K562 treated with DMSO at 1 percent for 24 hours (cell line): ENCODE data around the gene RAB4A. TPM values are rescaled to one million over a fixed set of nuclear protein-coding genes. Genes with fewer than 3 reads are reported as not detected.

Experiments
- total RNA-seq: library from RNA; unstranded; fragments of 300-600 nt; gene quantifications from 2 replicates; pipeline ENCODE4 v1.2.3, GENCODE V29; 2022; ENCODE audit warnings: low read depth; ENCODE audit not compliant: insufficient read depth

Gene RAB4A, protein sequence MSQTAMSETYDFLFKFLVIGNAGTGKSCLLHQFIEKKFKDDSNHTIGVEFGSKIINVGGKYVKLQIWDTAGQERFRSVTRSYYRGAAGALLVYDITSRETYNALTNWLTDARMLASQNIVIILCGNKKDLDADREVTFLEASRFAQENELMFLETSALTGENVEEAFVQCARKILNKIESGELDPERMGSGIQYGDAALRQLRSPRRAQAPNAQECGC
- total RNA-seq, result 40.6 and 44.8 TPM in 2 replicates

DNA sequence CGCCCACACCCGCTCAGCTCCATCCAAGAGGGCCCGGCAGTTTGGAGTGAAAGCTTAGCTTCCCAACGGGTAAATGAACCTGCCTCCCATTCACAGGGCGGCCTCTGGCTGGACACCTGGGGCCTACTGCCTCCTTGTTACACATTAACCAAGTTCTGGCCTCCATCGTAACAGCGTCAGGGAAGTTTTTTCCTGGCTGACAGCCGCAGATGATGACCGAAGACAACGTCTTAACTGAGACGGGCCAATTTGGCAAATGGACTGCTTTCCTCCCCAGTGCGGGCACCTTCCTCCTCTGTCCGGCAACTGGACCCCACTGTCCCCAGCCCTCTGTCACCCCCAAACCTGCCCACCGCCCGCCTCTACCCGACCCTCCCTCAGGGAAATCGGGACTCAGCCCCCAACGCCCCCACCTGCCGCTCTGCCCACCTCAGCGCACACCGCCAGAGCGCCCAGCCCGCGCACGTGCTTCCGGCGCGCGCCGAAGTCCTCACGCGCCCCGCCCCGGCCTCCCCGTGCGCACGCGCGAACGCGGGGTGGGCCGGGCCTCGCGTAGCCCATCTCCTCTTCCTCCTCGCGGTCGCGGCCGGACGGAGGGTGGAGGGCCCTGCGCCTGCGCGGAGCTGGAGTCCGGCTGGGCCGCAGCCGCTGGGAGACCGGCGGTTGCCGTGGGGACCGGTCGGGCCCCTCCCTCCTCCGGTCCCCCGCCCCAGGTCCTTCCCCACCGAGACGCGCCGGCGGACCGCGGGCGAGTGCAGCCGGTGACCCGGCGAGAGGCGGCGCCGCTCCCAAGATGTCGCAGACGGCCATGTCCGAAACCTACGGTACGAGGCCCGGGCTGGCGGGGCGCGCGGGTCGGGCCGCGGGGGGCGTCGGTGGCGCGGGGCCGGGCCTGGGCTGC, at the start of gene RAB4A:
Gene RAB4A, plus strand, starts transcription at position 565 of the 901 bp plus-strand sequence. Its CDS starts 229 bp downstream, at position 794.

DNA sequence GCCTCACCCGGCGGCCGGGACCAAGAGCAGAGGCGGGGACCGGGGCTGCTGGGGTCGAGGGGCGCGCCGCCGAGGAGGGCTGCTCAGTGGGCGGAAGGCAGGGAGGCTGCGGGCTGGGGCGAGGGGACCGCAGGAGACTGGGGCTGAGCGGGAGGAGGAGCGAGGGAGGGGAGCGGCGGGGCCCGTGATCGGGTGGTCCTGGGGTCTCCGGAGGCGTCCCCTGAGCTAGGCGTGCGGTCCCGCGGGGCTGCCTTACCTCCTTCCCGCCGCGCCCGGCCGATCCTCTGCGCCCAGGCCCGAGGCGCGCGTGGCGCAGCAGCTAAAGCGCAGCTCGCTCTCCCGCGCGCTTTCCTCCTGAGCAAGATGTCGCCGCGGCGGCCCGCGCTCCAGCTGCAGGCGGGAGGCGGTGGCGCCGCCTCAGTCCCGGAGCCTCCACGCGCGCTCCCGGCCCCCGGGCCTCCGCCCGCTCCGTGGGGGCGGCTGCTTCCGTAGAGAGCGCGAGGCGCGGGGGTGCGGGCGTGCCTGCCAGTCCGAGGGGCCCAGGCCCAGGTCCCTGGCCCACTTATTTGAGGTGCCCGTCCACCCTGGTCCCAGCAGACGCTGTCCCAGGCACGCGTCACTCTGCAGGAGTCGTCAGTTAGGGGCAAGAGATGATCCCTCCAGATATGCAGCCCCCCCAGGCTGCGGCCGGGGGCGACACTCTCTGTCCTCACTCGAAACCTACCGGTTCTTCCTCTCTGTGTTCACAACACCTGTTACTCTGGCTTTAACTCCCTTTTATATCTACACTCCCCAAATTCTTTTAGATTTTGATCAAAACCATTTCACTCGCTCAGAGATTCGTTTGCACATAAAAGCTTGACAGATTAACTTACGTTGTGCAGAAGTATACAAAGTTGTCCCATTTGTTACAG, 72.0 kb downstream of the RAB4A start, which contains the start of gene CCSAP:
Gene CCSAP, minus strand, starts transcription at position 392 of the 914 bp plus-strand sequence. CDS start 582 bp downstream, outside the sequence.

Other genes with a start within 250 kb of the RAB4A start
- 7.0 and 7.5 TPM in 2 replicates for gene CCSAP, start 71.9 kb downstream of the RAB4A start, total RNA-seq
- 0.70 TPM in 1 of 2 replicates, not detected in the other for gene ACTA1, start 163.0 kb downstream of the RAB4A start, total RNA-seq
- 30.1 and 45.0 TPM in 2 replicates for gene NUP133, start 237.2 kb downstream of the RAB4A start, total RNA-seq